Testis (tissue), 3 donors: Measurements from ENCODE around the gene MED17. TPM values are rescaled to one million over a fixed set of nuclear protein-coding genes. Genes with fewer than 3 reads are reported as not detected.

Experiments used
- DNase-seq: peaks from one replicate; pipeline ENCODE4 v3.0.0-alpha.2; 2019
- H3K27ac ChIP-seq, 2 donors: fragments of 200-600 bp; sonication (generic); one replicate each; pipeline ENCODE4 v1.5.1; 2019
- H3K27me3 ChIP-seq: fragments of 200-600 bp; sonication (generic); one replicate; pipeline ENCODE4 v1.5.1; 2019
- H3K36me3 ChIP-seq: fragments of 200-600 bp; sonication (generic); one replicate; pipeline ENCODE4 v1.5.1; 2017; ENCODE audit warnings: low read depth; ENCODE audit errors: missing control alignments
- H3K4me1 ChIP-seq: fragments of 200-600 bp; sonication (generic); one replicate; pipeline ENCODE4 v1.5.1; 2019
- H3K4me3 ChIP-seq, 2 donors: fragments of 200-600 bp; sonication (generic); one replicate each; pipeline ENCODE4 v1.5.1; 2017 to 2019
- H3K9me3 ChIP-seq: fragments of 200-600 bp; sonication (generic); one replicate; pipeline ENCODE4 v1.5.1; 2017
- CTCF ChIP-seq, 3 experiments: fragments of 450-650 bp in 2 of 3; fragments of 200-600 bp in 1 of 3; sonication (generic) in 1 of 3; IDR thresholded peaks; one replicate each; pipeline ENCODE4 v1.5.1; 2016 to 2019; ENCODE audit warnings: antibody characterized with exemption in 3 of 3, mild to moderate bottlenecking in 2 of 3, moderate library complexity in 1 of 3
- POLR2A ChIP-seq: fragments of 450-650 bp; IDR thresholded peaks from one replicate; pipeline ENCODE4 v1.6.1; 2017; ENCODE audit warnings: antibody characterized with exemption, mild to moderate bottlenecking, moderate library complexity
- WGBS, 2 donors: methylation state at CpG; one replicate each; pipeline ENCODE4 v1.1.5; 2018; 5-methylcytosine and 5-hydroxymethylcytosine counted together
- intact Hi-C: fragments of 100-400 bp; cut with DNase I; formaldehyde crosslinking; loops from one replicate; pipeline ENCODE4 v1.15.1; 2023; ENCODE audit warnings: low total_unique reads
- polyA plus RNA-seq: library from polyadenylated mRNA; stranded (reverse); fragments of 350-450 nt; fragmentation: Illumina TruSeq; extraction: RNeasy Lipid Tissue Mini Kit (QIAGEN cat#74804); gene quantifications from one replicate; pipeline ENCODE4 v1.2.3, GENCODE V29; 2014; ENCODE audit warnings: low read depth, low replicate concordance; ENCODE audit not compliant: insufficient read depth
- total RNA-seq, 2 donors: library from RNA; depleted of rRNA; stranded (reverse); fragments of >200 nt; gene quantifications; one replicate each; pipeline ENCODE4 v1.2.3, GENCODE V29; 2016

The MED17 gene
- total and polyA plus RNA-seq, 3 donors from 2014 or later: 22.4 to 29.8 (median 23.2) TPM

GRCh38 chr11:93832780-93833179, 48.7 kb downstream of the MED17 start:
- H3K9me3 ChIP-seq: no peaks in the 10 kb centered on the region
- no peak for DNase-seq
- no peak overlapping the region for H3K4me3 ChIP-seq
- intact Hi-C loops: no loop called here
- H3K27ac ChIP-seq: no peak overlapping the region
- 85 to 94% methylated on average over 1 of the region's 1 CpG for WGBS, 2 donors
- no peaks in the 10 kb centered on the region for H3K27me3 ChIP-seq
- no peaks in the 10 kb centered on the region for H3K36me3 ChIP-seq
- H3K4me1 ChIP-seq: no peaks in the 10 kb centered on the region
- TF ChIP-seq CTCF (IDR thresholded peaks at IDR 0.05): no peak
- no peak for TF ChIP-seq POLR2A

DNA sequence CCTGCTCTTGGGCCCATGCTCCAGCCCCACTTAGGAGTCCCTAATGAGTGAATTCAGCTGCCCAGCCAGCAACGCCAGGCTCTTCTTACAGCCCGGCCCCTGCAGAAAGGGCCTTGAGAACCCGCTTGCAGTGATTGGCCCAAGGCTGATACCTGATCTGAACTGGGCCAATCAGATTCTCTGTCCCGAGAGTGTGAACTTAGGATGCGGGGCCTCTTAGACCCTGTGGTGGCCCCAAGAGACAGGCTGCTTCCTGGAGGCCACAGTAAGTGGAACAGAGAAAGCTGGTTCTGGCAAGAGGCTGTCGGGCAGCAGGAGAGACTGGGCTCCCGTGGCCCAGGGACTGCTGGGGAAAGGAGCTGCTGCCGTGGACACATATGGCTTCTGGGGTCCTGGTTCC, 54.9 kb downstream of the MED17 start:
- Histone ChIP-seq H3K36me3 (no peaks in the 10 kb centered on the region), H3K27ac (no peak overlapping the region), H3K4me3 (no peak overlapping the region), H3K4me1 (no peaks in the 10 kb centered on the region), H3K27me3 (no peaks in the 10 kb centered on the region), H3K9me3 (no peaks in the 10 kb centered on the region)
- TF ChIP-seq CTCF (IDR thresholded peaks at IDR 0.05): no peak
- no peak for TF ChIP-seq POLR2A
- WGBS, 2 donors: 77 to 80% methylated on average over 5 to 8 of the region's 8 CpGs
- intact Hi-C loops: no loop called here
- peak; percentile 33 for DNase-seq

GRCh38 chr11:93840180-93840579, 56.1 kb downstream of the MED17 start:
- H3K4me1 ChIP-seq: no peaks in the 10 kb centered on the region
- no peak for DNase-seq
- H3K36me3 ChIP-seq: no peaks in the 10 kb centered on the region
- intact Hi-C loops: no loop called here
- whole genome bisulfite sequencing, 2 donors: 64 to 66% methylated on average over 2 of the region's 2 CpGs
- no peak for TF ChIP-seq CTCF (IDR thresholded peaks at IDR 0.05)
- TF ChIP-seq POLR2A: no peak
- no peak overlapping the region for H3K27ac ChIP-seq
- H3K27me3 ChIP-seq: no peaks in the 10 kb centered on the region
- H3K9me3 ChIP-seq: no peaks in the 10 kb centered on the region
- no peak overlapping the region for H3K4me3 ChIP-seq

DNA sequence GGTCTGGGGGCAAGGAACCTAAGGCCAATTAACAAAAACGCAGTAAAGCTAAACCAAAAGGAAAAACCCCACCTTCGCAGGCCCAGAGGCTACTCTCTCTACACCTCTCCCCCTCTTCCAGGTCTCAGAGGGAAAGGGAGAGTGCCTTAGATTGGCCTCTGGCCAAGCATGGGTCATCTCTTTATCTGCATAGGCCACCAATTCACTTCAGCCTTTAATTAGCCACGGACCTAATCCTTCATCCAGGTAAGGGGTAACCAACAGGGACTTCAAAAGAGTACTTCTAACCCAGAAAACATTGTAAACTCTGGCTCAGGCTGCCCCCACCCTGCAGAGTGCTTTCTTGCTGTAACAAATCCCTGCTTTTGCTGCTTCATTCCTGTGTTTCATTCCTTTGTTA, 56.9 kb downstream of the MED17 start:
- Histone ChIP-seq H3K27me3 (no peaks in the 10 kb centered on the region), H3K27ac (no peak overlapping the region), H3K4me3 (no peak overlapping the region), H3K36me3 (no peaks in the 10 kb centered on the region), H3K9me3 (no peaks in the 10 kb centered on the region), H3K4me1 (no peaks in the 10 kb centered on the region)
- 64 to 66% methylated on average over 3 of the region's 3 CpGs for WGBS, 2 donors
- intact Hi-C loops: no loop called here
- TF ChIP-seq CTCF (IDR thresholded peaks at IDR 0.05): no peak
- TF ChIP-seq POLR2A: no peak
- DNase-seq: no peak

- H3K4me1 ChIP-seq: no peaks in the 10 kb centered on the region
- H3K36me3 ChIP-seq: no peaks in the 10 kb centered on the region
- intact Hi-C loops: no loop called here
- DNase-seq: no peak
- no peak for TF ChIP-seq POLR2A
- no peak for TF ChIP-seq CTCF (IDR thresholded peaks at IDR 0.05)
- H3K27ac ChIP-seq: no peak overlapping the region
- H3K9me3 ChIP-seq: no peaks in the 10 kb centered on the region
- WGBS, 2 donors: 89% methylated on average over 2 of the region's 2 CpGs; no CpG with 5 or more reads in 1 of the 2 donors
- no peak overlapping the region for H3K4me3 ChIP-seq
- H3K27me3 ChIP-seq: no peaks in the 10 kb centered on the region
These were observed 57.4 kb downstream of the MED17 start for GRCh38 chr11:93841446-93841845.
